ENCODE measurements around the gene FAM162B.
"Not testable (repeated sequence)": the region's sequence is repeated elsewhere in the genome, so short reads cannot be mapped to it uniquely, and the experiment has no call there.

FAM162B gene

DNA sequence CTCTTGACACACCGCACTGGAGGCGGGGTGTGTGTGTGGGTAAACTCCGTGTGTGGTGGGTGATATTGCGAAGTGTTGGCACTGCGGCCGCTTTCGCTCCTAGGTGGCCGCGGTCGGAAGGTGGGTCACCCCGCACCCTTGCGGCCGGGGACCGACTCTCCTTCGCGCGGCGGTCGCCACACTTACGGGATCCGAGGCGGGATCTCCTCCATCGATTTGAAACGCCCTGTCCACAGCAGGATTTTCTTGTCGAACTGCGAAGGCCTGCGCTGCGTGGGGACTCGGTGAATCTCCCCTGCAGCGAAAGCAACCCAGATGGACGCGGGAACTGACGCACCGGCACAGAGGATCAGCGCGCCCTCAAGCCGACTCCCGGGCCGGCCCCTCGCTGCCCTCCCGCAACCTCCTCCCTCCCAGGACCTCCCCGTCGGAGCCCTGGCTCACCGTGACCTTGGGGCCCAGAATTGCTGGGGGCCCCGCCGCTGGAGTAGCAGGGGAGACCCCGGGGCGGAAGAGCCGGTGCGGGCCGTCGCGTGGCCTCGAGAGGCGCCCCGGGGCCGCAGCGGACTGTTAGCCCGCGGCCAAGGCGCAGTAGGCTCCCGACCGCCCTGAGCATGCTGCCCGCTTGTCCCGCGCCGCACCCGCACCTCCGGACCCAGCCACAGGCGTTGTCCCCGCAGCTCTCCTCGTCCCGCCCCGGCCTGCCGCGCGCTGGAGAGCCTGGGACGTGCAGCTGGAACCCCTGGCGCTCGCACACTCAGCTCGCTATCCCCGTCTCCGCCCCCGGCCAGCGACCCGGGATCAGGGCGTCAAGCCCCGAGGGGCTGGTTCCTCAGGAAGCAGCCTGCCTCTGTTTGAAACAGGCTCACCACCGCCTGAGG is at the start of gene FAM162B:
Gene FAM162B, minus strand, starts transcription at position 759 of the 881 bp plus-strand sequence. Its CDS starts 143 bp downstream, at position 616.
- ATAC-seq = peak; percentile 13 to 33

GRCh38 chr6:116812051-116812650 is 46.6 kb upstream of the FAM162B start:
- no peak for ATAC-seq

- ATAC-seq = no peak
Measured at GRCh38 chr6:116801971-116802370, 36.5 kb upstream of the FAM162B start.

DNA sequence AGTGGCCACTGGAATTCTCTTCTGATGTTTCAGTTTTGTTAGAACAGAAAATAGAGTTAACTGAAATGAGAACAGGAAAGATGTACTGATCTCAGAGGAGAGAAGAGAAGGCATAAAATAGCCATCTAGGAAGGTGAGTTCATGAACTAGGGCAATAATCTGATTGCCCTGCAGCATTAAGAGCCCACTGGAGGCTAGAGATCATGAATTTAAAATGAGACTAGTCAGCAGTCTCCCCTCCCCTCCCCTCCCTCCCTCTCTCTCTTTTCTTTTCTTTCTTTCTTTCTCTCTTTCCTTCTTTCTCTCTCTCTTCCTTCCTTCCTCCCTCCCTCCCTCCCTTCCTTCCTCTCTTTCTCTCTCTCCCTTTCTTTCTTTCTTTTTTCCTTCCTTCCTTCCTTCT is 34.4 kb upstream of the FAM162B start:
- ATAC-seq = no peak

DNA sequence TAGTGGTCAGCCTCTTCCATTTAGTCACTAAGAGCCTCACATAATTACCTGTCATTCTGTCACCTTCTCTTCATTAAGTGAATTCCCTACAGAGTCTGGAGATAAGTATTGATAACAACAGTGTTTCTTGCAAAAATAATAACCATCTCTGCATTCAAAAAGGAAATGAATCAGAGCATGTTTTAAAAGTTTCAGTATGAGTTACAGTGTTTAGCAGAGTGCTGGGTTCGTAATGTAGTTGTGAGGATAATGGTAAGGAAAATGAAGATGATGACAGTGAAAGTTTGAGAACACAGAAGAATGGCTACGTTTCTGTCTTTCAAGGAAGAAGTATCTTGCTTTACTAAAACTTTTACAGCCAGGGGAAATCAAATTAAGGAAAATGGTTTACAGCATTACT is 32.1 kb upstream of the FAM162B start:
- no peak for ATAC-seq

DNA sequence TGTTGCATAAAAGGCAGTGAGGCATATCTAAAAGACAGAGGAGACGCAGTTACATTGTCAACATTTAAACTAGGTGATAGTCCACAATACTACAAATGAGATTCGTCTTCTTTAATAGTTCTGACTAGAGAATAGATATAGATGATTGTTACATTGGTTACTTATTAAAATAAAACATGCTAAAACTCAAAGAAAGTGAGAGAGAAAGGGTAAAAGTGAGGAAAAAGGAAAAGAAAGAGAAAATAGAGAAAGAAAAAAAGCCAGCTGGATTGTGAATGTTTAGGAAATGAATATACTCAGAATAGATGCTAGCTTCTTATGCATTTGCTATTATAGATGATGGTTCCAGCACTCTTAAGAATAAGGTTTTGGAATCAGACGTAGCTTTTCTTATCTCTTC is 27.7 kb upstream of the FAM162B start:
- ATAC-seq = no peak

GRCh38 chr6:116783852-116784251 is 18.3 kb upstream of the FAM162B start:
- ATAC-seq = no peak

DNA sequence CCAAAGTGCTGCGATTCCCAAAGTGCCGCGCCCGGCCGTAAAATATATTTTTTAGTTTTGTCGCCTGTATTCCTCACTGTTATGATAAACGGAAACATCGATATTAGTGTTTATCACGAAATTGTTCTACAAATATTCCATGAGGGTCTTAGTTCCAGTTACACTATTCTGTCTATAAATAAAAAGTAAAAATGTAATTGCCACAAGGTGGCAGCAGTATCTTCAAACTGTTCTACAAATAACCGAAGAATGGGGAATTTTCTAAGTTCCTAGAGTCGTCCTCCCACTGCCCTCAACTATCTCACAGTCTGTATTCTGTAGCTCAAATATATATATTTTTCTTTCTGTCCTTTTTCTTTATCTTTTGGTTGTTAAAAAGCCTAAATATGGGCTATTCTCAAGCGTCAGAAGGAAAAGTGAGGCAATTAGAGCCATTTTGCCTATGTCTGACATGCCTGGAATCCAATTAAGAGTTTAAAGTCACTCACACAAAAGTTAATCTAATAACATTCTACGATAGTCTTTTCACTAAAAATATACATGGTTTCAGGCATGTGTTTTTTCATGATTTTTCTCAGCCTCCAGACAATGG is 14.2 kb upstream of the FAM162B start:
- ATAC-seq = no peak

DNA sequence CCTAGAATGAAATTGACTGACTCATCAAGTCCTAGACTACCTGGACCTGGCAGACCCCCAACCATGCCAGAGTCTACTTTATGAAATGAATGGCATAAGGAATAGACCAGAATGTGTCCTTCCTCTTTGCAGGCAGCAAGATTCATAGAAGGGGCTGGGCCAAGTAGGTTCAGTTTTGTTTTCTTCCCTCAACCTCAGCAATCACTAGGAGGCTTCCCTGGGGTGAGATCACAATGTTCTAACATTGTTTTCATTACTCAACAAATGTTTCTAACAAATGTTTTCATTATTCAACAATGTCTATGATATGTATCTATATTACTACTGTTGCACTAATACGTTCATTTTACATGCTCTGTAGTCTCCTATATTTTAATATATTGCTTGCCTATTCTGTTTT is 8.4 kb upstream of the FAM162B start:
- ATAC-seq = no peak

GRCh38 chr6:116772450-116772849 is 6.9 kb upstream of the FAM162B start:
- no peak for ATAC-seq

DNA sequence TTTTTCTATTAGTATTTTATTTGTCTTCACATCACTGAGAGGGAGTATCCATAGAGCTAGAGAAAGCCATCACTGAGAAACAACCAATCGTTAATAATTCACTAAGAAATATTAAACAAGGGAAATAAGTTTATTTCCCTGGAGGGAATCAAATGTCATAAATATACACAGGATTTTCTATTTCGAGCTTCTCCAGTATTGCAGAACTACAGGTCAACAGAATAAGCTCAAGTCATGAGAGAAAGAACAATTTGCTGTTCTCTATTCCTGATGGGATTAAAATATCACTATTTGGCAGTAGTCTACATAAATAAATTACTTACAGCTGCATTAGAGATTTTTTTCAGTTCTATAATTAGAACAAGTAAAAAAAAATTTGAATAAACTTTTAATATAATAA is 2.2 kb upstream of the FAM162B start:
- ATAC-seq = no peak

- no peak for ATAC-seq
Measured at GRCh38 chr6:116766506-116767176, 1.1 kb upstream of the FAM162B start.

DNA sequence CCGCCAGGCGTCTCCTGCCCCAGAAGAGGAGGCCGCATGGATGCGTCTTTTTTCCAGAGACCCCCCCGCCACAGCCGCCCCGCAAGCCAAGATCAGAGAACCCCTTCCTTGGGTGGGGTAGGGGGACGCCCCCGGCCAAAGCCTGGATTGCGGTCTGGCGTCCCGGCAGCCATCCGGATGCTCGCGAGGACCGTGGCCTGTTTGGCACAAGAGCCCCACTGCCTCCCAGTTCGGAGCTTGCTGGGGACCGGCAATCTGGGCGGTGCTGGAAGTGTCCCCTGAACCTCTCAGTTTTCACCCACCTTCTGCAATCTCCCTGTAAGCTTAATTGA is 924 bp downstream of the FAM162B start:
- ATAC-seq = no peak

DNA sequence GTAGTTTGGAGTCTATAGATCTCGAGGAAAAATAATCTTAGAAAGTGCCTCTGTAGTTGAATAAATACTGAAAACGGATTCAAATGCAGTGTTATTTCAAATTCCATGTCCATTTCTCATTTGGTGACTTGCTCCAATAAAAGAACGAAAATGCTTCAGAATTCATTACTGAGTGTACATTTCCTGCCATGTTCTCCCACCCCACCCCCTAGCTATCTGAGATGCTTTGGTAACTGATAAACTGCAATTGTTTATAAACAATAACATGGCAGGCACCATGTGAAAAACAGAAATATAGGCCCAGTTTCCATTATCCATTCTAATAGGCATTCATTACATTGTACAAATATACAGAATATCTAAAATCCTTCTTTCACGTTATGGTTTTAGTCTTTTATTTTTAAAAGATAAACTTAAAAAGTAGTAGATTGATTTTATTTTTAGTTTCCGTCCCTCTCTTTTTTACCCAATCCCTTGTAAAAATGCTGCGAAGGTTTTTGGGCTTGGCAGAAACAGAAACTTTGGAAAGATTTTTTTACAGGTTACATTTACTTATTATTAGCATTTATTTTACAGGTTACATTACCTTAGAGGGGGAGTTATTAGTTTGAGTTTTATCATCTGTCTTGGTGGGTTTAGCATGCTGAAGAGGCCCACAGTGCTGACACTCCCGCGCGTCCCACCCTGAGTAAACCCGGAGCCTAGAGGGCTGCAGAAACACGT is 1.5 kb downstream of the FAM162B start:
- ATAC-seq = no peak

DNA sequence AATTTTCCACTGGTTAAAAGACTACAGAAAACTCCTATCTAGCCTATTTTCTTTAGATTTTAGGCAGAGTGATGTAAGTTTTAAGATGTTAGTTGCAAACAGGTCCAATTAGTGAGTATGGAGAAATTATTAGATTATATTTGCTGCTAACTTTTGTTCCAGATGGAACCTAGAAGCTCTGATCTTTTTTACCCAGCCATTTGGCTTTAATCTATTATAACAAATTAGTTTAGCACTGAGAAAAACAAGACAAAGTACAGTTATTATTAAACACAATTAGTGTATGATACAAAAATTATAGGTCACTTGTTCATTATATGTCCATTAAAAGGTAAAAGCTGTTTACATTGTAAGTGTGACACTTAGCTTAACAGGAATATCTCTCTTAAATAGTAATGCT is 2.5 kb downstream of the FAM162B start:
- no peak for ATAC-seq

DNA sequence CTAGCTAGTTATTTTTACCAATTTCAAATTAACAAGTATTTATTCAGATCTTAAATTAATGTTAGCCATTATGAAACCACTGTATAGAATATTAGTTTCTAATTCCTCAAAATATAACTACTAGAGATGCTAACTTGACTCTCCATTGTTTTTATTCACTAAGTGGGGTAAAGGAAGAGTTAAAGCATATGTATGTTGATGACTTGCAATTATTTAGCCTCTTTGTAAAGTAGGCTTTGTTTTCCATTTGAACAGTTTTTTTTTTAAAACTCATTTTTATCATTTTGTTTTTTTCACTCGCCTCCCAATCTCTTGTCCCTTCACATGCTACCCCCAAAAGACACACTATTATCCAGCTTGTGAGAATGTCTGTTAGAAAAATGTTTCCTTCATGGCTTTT is 3.3 kb downstream of the FAM162B start:
- ATAC-seq = no peak

- ATAC-seq = no peak
Measured at GRCh38 chr6:116761779-116762178, 3.7 kb downstream of the FAM162B start.

GRCh38 chr6:116745176-116745575 is 20.3 kb downstream of the FAM162B start:
- ATAC-seq = no peak

- ATAC-seq = no peak
Measured at GRCh38 chr6:116741571-116741970, 23.9 kb downstream of the FAM162B start.

GRCh38 chr6:116740486-116740885 is 25.0 kb downstream of the FAM162B start:
- not testable (repeated sequence) for ATAC-seq

DNA sequence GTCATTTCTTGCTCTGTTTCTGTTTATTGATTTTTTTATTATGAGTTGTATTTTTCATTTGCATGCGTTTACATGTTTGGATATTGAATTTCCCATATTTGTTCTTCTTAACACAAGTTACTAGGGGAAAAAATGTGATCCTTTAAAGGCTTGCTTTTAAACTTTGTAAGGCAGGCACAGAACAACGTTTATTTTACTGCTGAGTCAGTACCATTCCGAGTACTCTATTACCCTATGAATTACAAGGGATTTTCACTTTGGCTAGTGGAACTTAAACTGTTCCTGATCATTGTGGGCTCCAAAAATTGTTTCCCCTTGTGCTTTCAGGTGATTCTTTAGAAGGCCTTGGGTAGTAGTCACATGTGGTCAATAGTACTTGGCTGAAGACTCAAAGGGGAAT is 28.5 kb downstream of the FAM162B start:
- ATAC-seq = no peak

GRCh38 chr6:116730513-116730912 is 35.0 kb downstream of the FAM162B start:
- ATAC-seq = no peak

GRCh38 chr6:116726947-116727346 is 38.6 kb downstream of the FAM162B start:
- ATAC-seq = no peak

All from activated CD4-positive, CD25-positive, alpha-beta regulatory T cell treated with anti-CD3 and anti-CD28 coated beads, Interleukin-2, amount 50 U/mL, for 24 hours (primary cell).